Mesodermal cell (in vitro differentiated cells): ENCODE data around the gene MRGPRF.
"Not testable (repeated sequence)": the region's sequence is repeated elsewhere in the genome, so short reads cannot be mapped to it uniquely, and the experiment has no call there.

ENCODE experiments used
- H3K27ac ChIP-seq: 2 replicates; pipeline ENCODE4 v1.7.0; 2013; ENCODE audit warnings: mild to moderate bottlenecking, low read depth, low read length, moderate library complexity; ENCODE audit not compliant: severe bottlenecking
- H3K36me3 ChIP-seq: 2 replicates; pipeline ENCODE4 v1.7.1; 2013; ENCODE audit warnings: mild to moderate bottlenecking, low read length, moderate library complexity; ENCODE audit not compliant: control insufficient read depth, insufficient read depth
- H3K4me1 ChIP-seq: one replicate; pipeline ENCODE4 v1.7.1; 2013; ENCODE audit warnings: mild to moderate bottlenecking, low read length; ENCODE audit not compliant: insufficient read depth, control insufficient read depth, poor library complexity, severe bottlenecking
- H3K4me3 ChIP-seq: 2 replicates; pipeline ENCODE4 v1.7.0; 2013; ENCODE audit warnings: low read length, control low read depth, mild to moderate bottlenecking; ENCODE audit not compliant: insufficient read depth, poor library complexity, severe bottlenecking; ENCODE audit errors: extremely low read depth
- H3K9me3 ChIP-seq: 2 replicates; pipeline ENCODE4 v1.7.1; 2013; ENCODE audit warnings: mild to moderate bottlenecking, low read length, moderate library complexity; ENCODE audit not compliant: control insufficient read depth
- WGBS, 2 experiments: methylation state at CpG; one replicate each; pipeline ENCODE4 v1.1.5; 2013; ENCODE audit warnings: missing lambda C conversion rate in 2 of 2; ENCODE audit not compliant: insufficient coverage in 2 of 2; 5-methylcytosine and 5-hydroxymethylcytosine counted together

MRGPRF gene

GRCh38 chr11:69000831-69001242 is 12.2 kb downstream of the MRGPRF start:
- Histone ChIP-seq H3K4me1 (peaks cover 13% of the 10 kb centered on the region), H3K36me3 (peaks cover 13% of the 10 kb centered on the region), H3K9me3 (no peaks in the 10 kb centered on the region), H3K4me3 (no peak overlapping the region), H3K27ac (no peak overlapping the region)
- 88 to 98% methylated on average over 6 to 8 of the region's 8 CpGs for WGBS, 2 experiments

- Histone ChIP-seq H3K27ac (no peak overlapping the region), H3K4me3 (no peak overlapping the region), H3K9me3 (no peaks in the 10 kb centered on the region), H3K36me3 (peaks cover 9% of the 10 kb centered on the region), H3K4me1 (peaks cover 13% of the 10 kb centered on the region)
- WGBS, 2 experiments: 92 to 100% methylated on average over 2 to 3 of the region's 5 CpGs
Observed at GRCh38 chr11:69000391-69000790, 12.7 kb downstream of the MRGPRF start.

GRCh38 chr11:68999748-69000355 is 13.2 kb downstream of the MRGPRF start:
- H3K27ac ChIP-seq, H3K4me1 ChIP-seq, H3K4me3 ChIP-seq, H3K9me3 ChIP-seq, H3K36me3 ChIP-seq: not testable (repeated sequence)
- WGBS, 2 experiments: 90 to 95% methylated on average over 9 to 10 of the region's 12 CpGs

GRCh38 chr11:68999093-68999747 is 13.8 kb downstream of the MRGPRF start:
- H3K27ac ChIP-seq: no peak overlapping the region
- 89 to 92% methylated on average over 3 to 7 of the region's 8 CpGs for WGBS, 2 experiments
- no peaks in the 10 kb centered on the region for H3K36me3 ChIP-seq
- no peaks in the 10 kb centered on the region for H3K9me3 ChIP-seq
- H3K4me3 ChIP-seq: no peak overlapping the region
- peaks cover 6% of the 10 kb centered on the region for H3K4me1 ChIP-seq

GRCh38 chr11:68998390-68998911 is 14.6 kb downstream of the MRGPRF start:
- Histone ChIP-seq H3K9me3 (no peaks in the 10 kb centered on the region), H3K27ac (no peak overlapping the region), H3K4me1 (peaks cover 6% of the 10 kb centered on the region), H3K4me3 (no peak overlapping the region), H3K36me3 (no peaks in the 10 kb centered on the region)
- WGBS, 2 experiments: 72 to 74% methylated on average over 12 to 13 of the region's 13 CpGs

GRCh38 chr11:68997995-68998348 is 15.1 kb downstream of the MRGPRF start:
- H3K4me3 ChIP-seq: no peak overlapping the region
- H3K36me3 ChIP-seq: no peaks in the 10 kb centered on the region
- H3K9me3 ChIP-seq: no peaks in the 10 kb centered on the region
- H3K4me1 ChIP-seq: peaks cover 6% of the 10 kb centered on the region
- no peak overlapping the region for H3K27ac ChIP-seq

- no peaks in the 10 kb centered on the region for H3K9me3 ChIP-seq
- H3K27ac ChIP-seq: no peak overlapping the region
- peaks cover 6% of the 10 kb centered on the region for H3K4me1 ChIP-seq
- WGBS, 2 experiments: 88 to 95% methylated on average over 14 to 18 of the region's 19 CpGs
- H3K4me3 ChIP-seq: no peak overlapping the region
- no peaks in the 10 kb centered on the region for H3K36me3 ChIP-seq
Observed at GRCh38 chr11:68997124-68997994, 15.7 kb downstream of the MRGPRF start.

GRCh38 chr11:68996376-68997123 is 16.5 kb downstream of the MRGPRF start:
- Histone ChIP-seq H3K27ac (no peak overlapping the region), H3K4me3 (no peak overlapping the region), H3K4me1 (peaks cover 6% of the 10 kb centered on the region), H3K9me3 (no peaks in the 10 kb centered on the region), H3K36me3 (no peaks in the 10 kb centered on the region)
- WGBS, 2 experiments: 94 to 95% methylated on average over 12 to 22 of the region's 24 CpGs

- H3K4me1 ChIP-seq: peaks cover 6% of the 10 kb centered on the region
- no peaks in the 10 kb centered on the region for H3K9me3 ChIP-seq
- no peaks in the 10 kb centered on the region for H3K36me3 ChIP-seq
- H3K27ac ChIP-seq: no peak overlapping the region
- no peak overlapping the region for H3K4me3 ChIP-seq
- 100% methylated on average over 1 to 2 of the region's 6 CpGs for WGBS, 2 experiments
Observed at GRCh38 chr11:68994894-68995285, 18.2 kb downstream of the MRGPRF start.

GRCh38 chr11:68994161-68994893 is 18.7 kb downstream of the MRGPRF start:
- Histone ChIP-seq H3K4me3 (no peak overlapping the region), H3K9me3 (no peaks in the 10 kb centered on the region), H3K36me3 (no peaks in the 10 kb centered on the region), H3K4me1 (peaks cover 6% of the 10 kb centered on the region), H3K27ac (no peak overlapping the region)
- 95 to 97% methylated on average over 24 to 28 of the region's 28 CpGs for WGBS, 2 experiments
